Lung (tissue), 12 donors: Measurements from ENCODE around the gene OR6B3. TPM values are rescaled to one million over a fixed set of nuclear protein-coding genes. Genes with fewer than 3 reads are reported as not detected.

Source experiments
- ATAC-seq: fragments of 200-7000 bp; cut with Tn5 transposase; one replicate; pipeline ENCODE4 v1.9.1; 2020; ENCODE audit warnings: moderate number of reproducible peaks; ENCODE audit not compliant: insufficient read depth, low FRiP score
- DNase-seq, 3 donors: peaks; one replicate each; pipeline ENCODE4 v3.0.0-alpha.2; 2013 to 2017
- H3K27ac ChIP-seq, 2 donors: one replicate each; pipeline ENCODE4 v1.5.1; 2013; ENCODE audit warnings: mild to moderate bottlenecking in 2 of 2, moderate library complexity in 2 of 2, control low read depth in 1 of 2, inconsistent platforms in 1 of 2, low read depth in 1 of 2, low read length in 1 of 2
- H3K27me3 ChIP-seq, 3 donors: one replicate each; pipeline ENCODE4 v1.5.1; 2013; ENCODE audit warnings: low read length in 2 of 3; ENCODE audit not compliant: control insufficient read depth in 3 of 3, insufficient read depth in 3 of 3
- H3K36me3 ChIP-seq, 4 donors: one replicate each; pipeline ENCODE4 v1.5.1; 2013; ENCODE audit warnings: low read length in 4 of 4, mild to moderate bottlenecking in 1 of 4, moderate library complexity in 1 of 4; ENCODE audit not compliant: control insufficient read depth in 4 of 4, insufficient read depth in 4 of 4
- H3K4me1 ChIP-seq, 5 donors: one replicate each; pipeline ENCODE4 v1.5.1; 2013; ENCODE audit warnings: low read length in 5 of 5, mild to moderate bottlenecking in 2 of 5, moderate library complexity in 1 of 5; ENCODE audit not compliant: control insufficient read depth in 5 of 5, insufficient read depth in 5 of 5
- H3K4me3 ChIP-seq: one replicate; pipeline ENCODE4 v1.5.1; 2013; ENCODE audit warnings: mild to moderate bottlenecking, control low read depth, moderate library complexity
- H3K9ac ChIP-seq, 2 donors: one replicate each; pipeline ENCODE4 v1.5.1; 2013; ENCODE audit warnings: low read length in 2 of 2, control low read depth in 1 of 2; ENCODE audit not compliant: insufficient read depth in 1 of 2
- H3K9me3 ChIP-seq, 4 donors: one replicate each; pipeline ENCODE4 v1.5.1; 2013; ENCODE audit warnings: low read length in 3 of 4, mild to moderate bottlenecking in 1 of 4, moderate library complexity in 1 of 4; ENCODE audit not compliant: control insufficient read depth in 4 of 4, insufficient read depth in 3 of 4
- WGBS, 2 donors: extraction: QIAGEN DNeasy Blood & Tissue Kit; methylation state at CpG; one replicate each; pipeline ENCODE4 v1.1.7; 2013; 5-methylcytosine and 5-hydroxymethylcytosine counted together
- polyA plus RNA-seq, 2 donors: library from polyadenylated mRNA; stranded (reverse); fragments of 200-250 nt; gene quantifications; one replicate each; pipeline ENCODE4 v1.2.1, GENCODE V29; 2013
- total RNA-seq, 2 donors: library from RNA; depleted of rRNA in 1 of 2; stranded (reverse); fragments of >200 nt in 1 of 2; gene quantifications; one replicate each; pipeline ENCODE4 v1.2.1, GENCODE V29; 2014 to 2021
- TF ChIP-seq, protein P1 (sequence below): IDR thresholded peaks from 2 replicates; pipeline ENCODE4 v1.5.1; 2012; ENCODE audit warnings: mild to moderate bottlenecking; ENCODE audit errors: control extremely low read depth, extremely low read depth
- donor health status: control.
- donor health status: control.
- donor health status: Bipolar disorder and iron deficiency.
- donor health status: healthy.
- donor health status: DM: yes; HTN: yes; CAD: no.

OR6B3 gene
- total and polyA plus RNA-seq, 4 donors, result not detected

DNA sequence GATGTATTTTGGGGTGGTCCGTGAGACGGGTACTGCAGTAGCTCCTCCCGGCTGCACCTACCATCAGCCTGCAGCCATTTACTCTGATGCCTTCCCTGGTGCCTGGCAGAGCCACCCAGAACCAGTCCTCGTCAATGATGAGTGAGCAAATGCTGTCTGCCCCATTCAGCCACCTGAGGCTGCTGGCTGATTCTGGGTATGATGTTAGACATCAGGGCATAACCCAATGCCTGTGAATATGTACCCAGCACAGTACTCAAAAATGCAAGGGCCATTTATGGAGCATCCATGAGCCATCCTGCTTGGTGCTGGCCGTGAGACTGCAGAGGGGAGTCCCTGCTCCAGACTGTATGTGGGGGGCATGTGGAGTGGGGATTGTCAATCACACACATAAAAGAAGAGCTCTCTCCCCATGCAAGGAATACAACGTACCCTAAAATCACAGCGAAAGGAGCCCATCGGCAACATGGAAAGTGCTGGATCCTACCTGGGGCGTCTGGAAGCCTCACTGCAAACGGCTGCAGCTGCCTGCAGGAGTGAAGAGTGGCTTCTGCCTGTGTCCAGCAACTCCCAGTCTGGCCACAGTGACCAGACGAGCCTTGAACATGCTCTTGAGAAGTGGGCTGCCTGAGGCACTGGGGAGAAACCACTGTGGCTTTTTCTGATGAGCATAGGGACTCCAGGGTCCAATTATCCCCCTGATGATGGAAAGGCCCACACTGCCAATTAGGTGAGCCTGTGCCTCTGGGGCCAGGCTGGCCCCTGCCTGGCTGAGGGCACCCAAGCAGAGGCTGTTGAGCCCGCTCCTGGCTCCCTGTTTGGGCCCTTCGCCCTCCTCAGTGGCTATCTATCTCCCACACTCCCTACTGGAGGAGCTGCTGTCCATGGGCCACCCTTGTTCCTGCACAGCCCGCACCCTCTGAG is 20.7 kb downstream of the OR6B3 start:
- Histone ChIP-seq H3K4me1 (no peaks in the 10 kb centered on the region), H3K27ac (no peak overlapping the region), H3K9ac (no peak overlapping the region), H3K36me3 (no peaks in the 10 kb centered on the region), H3K9me3 (no peaks in the 10 kb centered on the region), H3K27me3 (no peaks in the 10 kb centered on the region), H3K4me3 (no peak overlapping the region)
- TF ChIP-seq, protein P1, sequence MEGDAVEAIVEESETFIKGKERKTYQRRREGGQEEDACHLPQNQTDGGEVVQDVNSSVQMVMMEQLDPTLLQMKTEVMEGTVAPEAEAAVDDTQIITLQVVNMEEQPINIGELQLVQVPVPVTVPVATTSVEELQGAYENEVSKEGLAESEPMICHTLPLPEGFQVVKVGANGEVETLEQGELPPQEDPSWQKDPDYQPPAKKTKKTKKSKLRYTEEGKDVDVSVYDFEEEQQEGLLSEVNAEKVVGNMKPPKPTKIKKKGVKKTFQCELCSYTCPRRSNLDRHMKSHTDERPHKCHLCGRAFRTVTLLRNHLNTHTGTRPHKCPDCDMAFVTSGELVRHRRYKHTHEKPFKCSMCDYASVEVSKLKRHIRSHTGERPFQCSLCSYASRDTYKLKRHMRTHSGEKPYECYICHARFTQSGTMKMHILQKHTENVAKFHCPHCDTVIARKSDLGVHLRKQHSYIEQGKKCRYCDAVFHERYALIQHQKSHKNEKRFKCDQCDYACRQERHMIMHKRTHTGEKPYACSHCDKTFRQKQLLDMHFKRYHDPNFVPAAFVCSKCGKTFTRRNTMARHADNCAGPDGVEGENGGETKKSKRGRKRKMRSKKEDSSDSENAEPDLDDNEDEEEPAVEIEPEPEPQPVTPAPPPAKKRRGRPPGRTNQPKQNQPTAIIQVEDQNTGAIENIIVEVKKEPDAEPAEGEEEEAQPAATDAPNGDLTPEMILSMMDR, result no peak
- 72 to 80% methylated on average over 14 of the region's 14 CpGs for WGBS, 2 donors
- no peak for DNase-seq
- no peak for ATAC-seq

DNA sequence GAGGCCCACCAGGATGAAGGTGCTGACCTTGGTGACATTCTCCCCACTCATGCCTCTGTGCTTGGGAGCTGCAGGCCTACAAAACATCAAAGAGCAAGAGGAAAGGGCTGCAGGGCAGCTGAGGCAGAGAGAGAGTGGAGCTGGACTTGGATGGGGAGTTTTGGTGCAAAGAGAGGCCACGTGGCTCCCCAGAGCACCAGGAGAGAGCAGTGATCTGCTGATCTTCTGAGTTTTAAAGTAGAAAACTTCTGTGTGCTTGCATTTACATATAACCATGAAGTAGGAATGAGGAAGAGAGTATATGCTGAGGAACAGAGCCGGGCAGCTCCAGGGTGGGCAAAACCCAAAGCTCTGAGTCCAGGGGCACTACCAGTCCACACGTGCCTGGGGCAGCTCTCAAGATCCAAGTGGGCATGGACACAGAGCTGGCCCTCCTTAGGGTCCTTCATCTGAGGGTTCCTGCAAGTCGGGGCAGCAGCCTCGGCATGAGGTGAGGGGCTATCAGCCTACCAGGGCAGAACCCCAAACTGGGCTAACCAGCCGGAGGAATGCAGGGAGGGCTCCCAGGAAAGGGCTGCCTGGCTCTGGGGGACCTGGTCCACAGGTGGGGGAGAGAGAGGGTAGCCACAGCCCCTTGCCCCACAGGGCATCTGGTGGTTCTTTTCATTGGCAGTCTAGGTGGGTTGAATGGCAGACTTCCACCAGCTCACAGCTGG is 22.8 kb downstream of the OR6B3 start, which contains the start of gene OR6B2:
OR6B2 (minus strand) TSS at position 51 of the 716 bp plus-strand sequence; CDS start at position 51, 0 bp downstream.
- Histone ChIP-seq H3K27me3 (no peaks in the 10 kb centered on the region), H3K36me3 (no peaks in the 10 kb centered on the region), H3K27ac (no peak within 1 kb of the TSS), H3K9me3 (no peaks in the 10 kb centered on the region), H3K9ac (no peak within 1 kb of the TSS), H3K4me1 (no peaks in the 10 kb centered on the region), H3K4me3 (no peak within 1 kb of the TSS)
- WGBS, 2 donors, result 68 to 77% methylated on average over 6 of the region's 6 CpGs
- ATAC-seq (no peak), DNase-seq (no peak)
- TF ChIP-seq, protein P1, result no peak

DNA sequence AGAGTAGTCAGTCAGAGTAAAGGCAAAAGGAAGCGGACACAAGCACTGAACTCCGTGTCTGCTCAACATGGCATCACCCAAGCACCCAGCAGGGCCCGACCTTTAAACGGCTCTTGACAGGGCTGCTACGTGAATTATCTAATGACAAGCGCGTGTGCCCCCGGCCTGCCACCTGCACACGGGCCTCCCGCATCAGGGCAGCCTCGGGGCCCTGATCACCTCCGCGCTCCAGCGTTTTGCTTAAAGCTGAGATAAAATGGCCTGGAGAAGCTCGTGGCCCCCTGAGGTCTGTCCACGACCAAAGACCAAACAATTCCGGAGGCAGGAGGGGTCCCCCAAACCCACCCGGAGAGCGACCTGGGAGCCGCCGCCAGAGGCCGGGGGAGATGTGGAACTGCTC is 28.6 kb downstream of the OR6B3 start:
- Histone ChIP-seq H3K36me3 (peaks cover 4 to 15% (median 10%) of the 10 kb centered on the region in 4 donors), H3K27me3 (no peaks in the 10 kb centered on the region), H3K4me3 (peak overlapping the region; percentile 98), H3K27ac (peak overlapping the region; percentile 52 to 64), H3K9me3 (no peaks in the 10 kb centered on the region), H3K9ac (peak overlapping the region; percentile 72 to 75), H3K4me1 (peaks cover 0 to 12% (median 2%) of the 10 kb centered on the region in 5 donors)
- ATAC-seq (peak; percentile 19), DNase-seq (peak in 1 of 3 donors; percentile 25)
- 1% methylated on average over 22 of the region's 22 CpGs for WGBS, 2 donors
- TF ChIP-seq, protein P1, result no peak
